ENCODE measurements around the gene CROCC2.

DNA sequence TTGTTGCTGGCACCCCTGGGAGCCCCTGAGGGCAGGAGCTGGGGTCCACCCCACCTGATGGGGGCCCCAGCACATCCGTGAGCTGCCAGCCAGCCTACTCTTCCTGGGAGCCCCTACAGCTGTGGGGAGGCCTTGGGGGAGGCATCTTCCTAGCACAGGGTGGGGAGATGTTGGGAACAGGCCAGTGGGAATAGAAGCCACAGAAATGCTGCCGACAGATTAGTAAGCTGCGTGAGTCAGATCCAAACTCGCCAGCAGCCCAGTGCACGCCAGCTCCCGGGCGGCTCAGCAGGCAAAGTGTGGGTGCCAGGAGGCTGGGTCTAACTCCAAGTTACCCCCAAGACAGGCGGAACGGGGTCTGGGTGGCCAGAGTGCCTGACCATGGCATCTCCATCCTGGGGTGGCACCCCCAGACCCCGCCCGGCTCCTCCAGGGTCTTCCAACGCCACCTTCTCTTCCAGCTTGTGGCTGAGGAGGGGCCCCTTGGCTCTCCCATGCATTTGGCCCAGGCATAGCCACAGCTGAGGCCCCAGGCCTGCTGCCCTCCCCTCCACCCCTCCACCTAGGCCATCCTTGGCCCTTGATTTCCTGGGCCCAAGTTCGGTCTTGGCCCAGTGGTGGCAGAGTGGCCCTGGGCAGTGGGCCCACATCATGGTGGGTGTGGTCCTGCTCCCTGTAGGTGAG lies 15.3 kb downstream of the CROCC2 start:
- TF ChIP-seq POLR2A (IDR thresholded peaks at IDR 0.05), result no peak
- TF ChIP-seq, protein P1, sequence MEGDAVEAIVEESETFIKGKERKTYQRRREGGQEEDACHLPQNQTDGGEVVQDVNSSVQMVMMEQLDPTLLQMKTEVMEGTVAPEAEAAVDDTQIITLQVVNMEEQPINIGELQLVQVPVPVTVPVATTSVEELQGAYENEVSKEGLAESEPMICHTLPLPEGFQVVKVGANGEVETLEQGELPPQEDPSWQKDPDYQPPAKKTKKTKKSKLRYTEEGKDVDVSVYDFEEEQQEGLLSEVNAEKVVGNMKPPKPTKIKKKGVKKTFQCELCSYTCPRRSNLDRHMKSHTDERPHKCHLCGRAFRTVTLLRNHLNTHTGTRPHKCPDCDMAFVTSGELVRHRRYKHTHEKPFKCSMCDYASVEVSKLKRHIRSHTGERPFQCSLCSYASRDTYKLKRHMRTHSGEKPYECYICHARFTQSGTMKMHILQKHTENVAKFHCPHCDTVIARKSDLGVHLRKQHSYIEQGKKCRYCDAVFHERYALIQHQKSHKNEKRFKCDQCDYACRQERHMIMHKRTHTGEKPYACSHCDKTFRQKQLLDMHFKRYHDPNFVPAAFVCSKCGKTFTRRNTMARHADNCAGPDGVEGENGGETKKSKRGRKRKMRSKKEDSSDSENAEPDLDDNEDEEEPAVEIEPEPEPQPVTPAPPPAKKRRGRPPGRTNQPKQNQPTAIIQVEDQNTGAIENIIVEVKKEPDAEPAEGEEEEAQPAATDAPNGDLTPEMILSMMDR (IDR thresholded peaks at IDR 0.05), result no peak

Measured in lower leg skin (tissue), 3 donors.